WTC11 (cell line): Measurements from ENCODE around the gene SLC24A4.

Source experiments
- CREB1 ChIP-seq: sonication (generic); formaldehyde crosslinking; IDR thresholded peaks from 2 replicates; pipeline ENCODE4 v1.8.0; 2023; ENCODE audit warnings: mild to moderate bottlenecking, missing genetic modification reagents
- FOXP1 ChIP-seq: sonication (generic); formaldehyde crosslinking; IDR thresholded peaks from 2 replicates; pipeline ENCODE4 v1.8.0; 2022; ENCODE audit warnings: missing genetic modification reagents, mild to moderate bottlenecking, moderate library complexity, borderline replicate concordance
- FOXP4 ChIP-seq: sonication (generic); formaldehyde crosslinking; IDR thresholded peaks from 2 replicates; pipeline ENCODE4 v1.8.0; 2022; ENCODE audit warnings: mild to moderate bottlenecking, missing genetic modification reagents
- IRF1 ChIP-seq: sonication (generic); formaldehyde crosslinking; IDR thresholded peaks from 2 replicates; pipeline ENCODE4 v1.8.0; 2023; ENCODE audit warnings: missing genetic modification reagents
- MAX ChIP-seq: sonication (generic); formaldehyde crosslinking; IDR thresholded peaks from 2 replicates; pipeline ENCODE4 v1.8.0; 2022; ENCODE audit warnings: mild to moderate bottlenecking, missing genetic modification reagents
- NR3C1 ChIP-seq: sonication (generic); formaldehyde crosslinking; conservative IDR thresholded peaks from 2 replicates; pipeline ENCODE4 v1.8.1; 2023; ENCODE audit warnings: low read depth, mild to moderate bottlenecking, missing genetic modification reagents
- TCF7 ChIP-seq: sonication (generic); formaldehyde crosslinking; IDR thresholded peaks from 2 replicates; pipeline ENCODE4 v1.8.0; 2022; ENCODE audit warnings: mild to moderate bottlenecking, low read depth, missing genetic modification reagents, moderate library complexity
- ZBTB21 ChIP-seq: sonication (generic); formaldehyde crosslinking; IDR thresholded peaks from 2 replicates; pipeline ENCODE4 v1.8.1; 2023; ENCODE audit warnings: mild to moderate bottlenecking, missing genetic modification reagents, borderline replicate concordance
- ZNF423 ChIP-seq: fragments of 250-450 bp; sonication (Bioruptor Pico); IDR thresholded peaks from 2 replicates; pipeline ENCODE4 v2.1.2; 2022; ENCODE audit warnings: mild to moderate bottlenecking, moderate library complexity
- TF ChIP-seq, protein P1 (sequence below): fragments of 200-600 bp; IDR thresholded peaks from 2 replicates; pipeline ENCODE4 v1.8.0; 2022; ENCODE audit warnings: antibody characterized with exemption
- TF ChIP-seq, protein P2 (sequence below): sonication (generic); formaldehyde crosslinking; IDR thresholded peaks from 2 replicates; pipeline ENCODE4 v1.8.1; 2023; ENCODE audit warnings: mild to moderate bottlenecking, missing genetic modification reagents

GRCh38 chr14:92280554-92281262 lies 42.3 kb upstream of the SLC24A4 start:
- TF ChIP-seq NR3C1 (no peak), CREB1 (CRISPR knock-in tag) (no peak), FOXP1 (CRISPR knock-in tag) (no peak), ZNF423 (no peak), MAX (CRISPR knock-in tag) (no peak), ZBTB21 (CRISPR knock-in tag) (no peak), IRF1 (CRISPR knock-in tag) (no peak), FOXP4 (no peak), TCF7 (no peak)
- TF ChIP-seq, protein P1, sequence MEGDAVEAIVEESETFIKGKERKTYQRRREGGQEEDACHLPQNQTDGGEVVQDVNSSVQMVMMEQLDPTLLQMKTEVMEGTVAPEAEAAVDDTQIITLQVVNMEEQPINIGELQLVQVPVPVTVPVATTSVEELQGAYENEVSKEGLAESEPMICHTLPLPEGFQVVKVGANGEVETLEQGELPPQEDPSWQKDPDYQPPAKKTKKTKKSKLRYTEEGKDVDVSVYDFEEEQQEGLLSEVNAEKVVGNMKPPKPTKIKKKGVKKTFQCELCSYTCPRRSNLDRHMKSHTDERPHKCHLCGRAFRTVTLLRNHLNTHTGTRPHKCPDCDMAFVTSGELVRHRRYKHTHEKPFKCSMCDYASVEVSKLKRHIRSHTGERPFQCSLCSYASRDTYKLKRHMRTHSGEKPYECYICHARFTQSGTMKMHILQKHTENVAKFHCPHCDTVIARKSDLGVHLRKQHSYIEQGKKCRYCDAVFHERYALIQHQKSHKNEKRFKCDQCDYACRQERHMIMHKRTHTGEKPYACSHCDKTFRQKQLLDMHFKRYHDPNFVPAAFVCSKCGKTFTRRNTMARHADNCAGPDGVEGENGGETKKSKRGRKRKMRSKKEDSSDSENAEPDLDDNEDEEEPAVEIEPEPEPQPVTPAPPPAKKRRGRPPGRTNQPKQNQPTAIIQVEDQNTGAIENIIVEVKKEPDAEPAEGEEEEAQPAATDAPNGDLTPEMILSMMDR, result no peak
- TF ChIP-seq, protein P2, sequence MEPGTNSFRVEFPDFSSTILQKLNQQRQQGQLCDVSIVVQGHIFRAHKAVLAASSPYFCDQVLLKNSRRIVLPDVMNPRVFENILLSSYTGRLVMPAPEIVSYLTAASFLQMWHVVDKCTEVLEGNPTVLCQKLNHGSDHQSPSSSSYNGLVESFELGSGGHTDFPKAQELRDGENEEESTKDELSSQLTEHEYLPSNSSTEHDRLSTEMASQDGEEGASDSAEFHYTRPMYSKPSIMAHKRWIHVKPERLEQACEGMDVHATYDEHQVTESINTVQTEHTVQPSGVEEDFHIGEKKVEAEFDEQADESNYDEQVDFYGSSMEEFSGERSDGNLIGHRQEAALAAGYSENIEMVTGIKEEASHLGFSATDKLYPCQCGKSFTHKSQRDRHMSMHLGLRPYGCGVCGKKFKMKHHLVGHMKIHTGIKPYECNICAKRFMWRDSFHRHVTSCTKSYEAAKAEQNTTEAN (CRISPR knock-in tag), result no peak
